GM12878 (cell line): ENCODE measurements around the gene S100A4. TPM values are rescaled to one million over a fixed set of nuclear protein-coding genes. Genes with fewer than 3 reads are reported as not detected.

ENCODE experiments used
- ATAC-seq: fragments of 200-7000 bp; cut with Tn5 transposase; 3 replicates; pipeline ENCODE4 v1.9.1; 2020; ENCODE audit warnings: mild to moderate bottlenecking, moderate library complexity
- BruUV-seq: library from RNA; stranded (reverse); fragments of 400-500 nt; replicated peaks from 2 replicates; lab custom pipeline; 2021; lab: Mats Ljungman, UMichigan
- CTCF ChIA-PET: fragments of 300-600 bp; sonication (Branson Sonifier 250); formaldehyde crosslinking; extraction: SDS; loops from one replicate; lab custom pipeline; 2021; ENCODE audit warnings: inconsistent platforms; lab: Yijun Ruan, JAX
- POLR2A ChIA-PET: fragments of 350-600 bp; formaldehyde crosslinking; extraction: SDS; loops from one replicate; lab custom pipeline; 2021; ENCODE audit warnings: inconsistent platforms; lab: Charles Lee
- RAD21 ChIA-PET: fragments of 300-600 bp; sonication (Branson Sonifier 250); formaldehyde crosslinking; loops from one replicate; lab custom pipeline; 2023; ENCODE audit warnings: antibody characterized with exemption; ENCODE audit not compliant: unreplicated experiment; lab: Charles Lee
- SMC1A ChIA-PET: fragments of 300-600 bp; sonication (Branson Sonifier 250); formaldehyde crosslinking; loops from one replicate; lab custom pipeline; 2023; ENCODE audit not compliant: unreplicated experiment, uncharacterized antibody; lab: Charles Lee
- DNase-seq: peaks from one replicate; pipeline ENCODE4 v3.0.0-alpha.2; 2011; ENCODE audit warnings: low read depth, low spot score
- FAIRE-seq: peaks from 3 replicates; lab custom pipeline; 2011; peaks lifted over from hg19 to GRCh38; lab: Jason Lieb, UNC
- H2AFZ ChIP-seq: 2 replicates; pipeline ENCODE4 v1.6.0; 2011; ENCODE audit warnings: low read depth, low read length, control low read depth; ENCODE audit not compliant: control insufficient read depth
- H3K27ac ChIP-seq: 2 replicates; pipeline ENCODE4 v1.5.1; 2011; ENCODE audit warnings: control low read depth; ENCODE audit not compliant: control insufficient read depth, insufficient read depth
- H3K27me3 ChIP-seq, 2 experiments: replicated peaks in 1 of 2; 2 replicates each; pipeline versions ENCODE4 v1.6.0 to v1.6.1; 2011; ENCODE audit warnings: low read length in 1 of 2; ENCODE audit not compliant: control insufficient read depth in 2 of 2, insufficient read depth in 2 of 2
- H3K36me3 ChIP-seq, 2 experiments: 2 replicates each; pipeline ENCODE4 v1.5.1; 2011; ENCODE audit warnings: low read length in 1 of 2; ENCODE audit not compliant: control insufficient read depth in 2 of 2, insufficient read depth in 2 of 2
- H3K4me1 ChIP-seq: 2 replicates; pipeline ENCODE4 v1.6.1; 2011; ENCODE audit warnings: mild to moderate bottlenecking, low read length, moderate library complexity, mixed read lengths; ENCODE audit not compliant: control insufficient read depth, insufficient read depth
- H3K4me2 ChIP-seq: 2 replicates; pipeline ENCODE4 v1.6.0; 2011; ENCODE audit warnings: control low read depth; ENCODE audit not compliant: control insufficient read depth, insufficient read depth
- H3K4me3 ChIP-seq: fragments of 200-600 bp; sonication (generic); 2 replicates; pipeline ENCODE4 v1.5.1; 2016
- H3K79me2 ChIP-seq: 2 replicates; pipeline ENCODE4 v1.6.0; 2011; ENCODE audit warnings: low read length; ENCODE audit not compliant: control insufficient read depth, insufficient read depth
- H3K9ac ChIP-seq: 2 replicates; pipeline ENCODE4 v1.8.0; 2011; ENCODE audit warnings: low read length, control low read depth, mixed read lengths; ENCODE audit not compliant: control insufficient read depth, insufficient read depth
- H3K9me3 ChIP-seq: replicated peaks from 3 replicates; pipeline ENCODE4 v1.5.1; 2011; ENCODE audit warnings: mild to moderate bottlenecking, low read length; ENCODE audit not compliant: control insufficient read depth, insufficient read depth
- H4K20me1 ChIP-seq: 2 replicates; pipeline ENCODE4 v1.6.0; 2011; ENCODE audit not compliant: control insufficient read depth, insufficient read depth
- EP300 ChIP-seq, 2 experiments: fragments of 150-350 bp in 1 of 2; IDR thresholded peaks; 2 replicates each; pipeline ENCODE4 v1.6.1; 2011 to 2012; ENCODE audit warnings: low read depth in 2 of 2, low read length in 2 of 2, borderline replicate concordance in 1 of 2, improper control_type of control experiment in 1 of 2, inconsistent platforms in 1 of 2; ENCODE audit not compliant: control insufficient read depth in 1 of 2
- HDGF ChIP-seq: fragments of 450-650 bp; IDR thresholded peaks from 2 replicates; pipeline ENCODE4 v1.6.1; 2016; ENCODE audit warnings: antibody characterized with exemption
- IKZF2 ChIP-seq, 2 experiments: fragments of 450-650 bp; IDR thresholded peaks; 2 replicates each; pipeline ENCODE4 v1.6.1; 2017; ENCODE audit warnings: mild to moderate bottlenecking in 2 of 2, moderate library complexity in 2 of 2
- MXI1 ChIP-seq: fragments of 150-350 bp; IDR thresholded peaks from 2 replicates; pipeline ENCODE4 v1.6.1; 2011; ENCODE audit warnings: low read depth, mild to moderate bottlenecking, inconsistent platforms, low read length, improper control_type of control experiment
- POLR2A ChIP-seq: IDR thresholded peaks from 2 replicates; pipeline ENCODE4 v1.6.1; 2011; ENCODE audit warnings: low read depth, mild to moderate bottlenecking, low read length
- ZNF24 ChIP-seq: fragments of 450-650 bp; IDR thresholded peaks from 2 replicates; pipeline ENCODE4 v1.6.1; 2017; ENCODE audit warnings: antibody characterized with exemption, mild to moderate bottlenecking
- ZNF687 ChIP-seq: fragments of 450-650 bp; IDR thresholded peaks from 2 replicates; pipeline ENCODE4 v1.6.1; 2017; ENCODE audit warnings: mild to moderate bottlenecking, moderate library complexity
- WGBS: methylation state at CpG from one replicate; pipeline ENCODE4 v1.1.6; 2016; ENCODE audit warnings: low lambda C conversion rate; ENCODE audit not compliant: insufficient replicate concordance, insufficient coverage; ENCODE audit errors: missing lambda C conversion rate; 5-methylcytosine and 5-hydroxymethylcytosine counted together
- in situ Hi-C: fragments of 300-500 bp; cut with MboI; formaldehyde crosslinking; loops from 9 replicates; pipeline ENCODE4 v1.14.3; 2018; ENCODE audit warnings: mixed read lengths
- intact Hi-C: fragments of 100-400 bp; cut with micrococcal nuclease; formaldehyde crosslinking; loops from one replicate; pipeline ENCODE4 v1.14.2; 2022; ENCODE audit not compliant: unreplicated experiment
- polyA plus RNA-seq, 11 experiments: library from polyadenylated mRNA; depleted of rRNA in 4 of 11; unstranded in 6 of 11; stranded (reverse) in 5 of 11; fragments of >200 nt; fragmentation: Nextera tagmentation in 4 of 11; fragmentation: Illumina TruSeq in 1 of 11; extraction: Ambion mirVana in 4 of 11; extraction: Trizol in 1 of 11; gene quantifications; 1 replicate in 1 of 11; 2 replicates in 10 of 11; pipeline versions ENCODE4 v1.2.1 to v1.2.3, GENCODE V29; 2011 to 2016; ENCODE audit warnings: inconsistent platforms in 2 of 11, missing spikeins in 2 of 11, low read depth in 1 of 11
- total RNA-seq, 4 experiments: library from RNA; depleted of rRNA in 3 of 4; stranded (reverse); fragments of >200 nt in 3 of 4; fragmentation: Illumina TruSeq in 1 of 4; extraction: Trizol in 1 of 4; gene quantifications; 2 replicates each; pipeline versions ENCODE4 v1.2.1 to v1.2.3, GENCODE V29; 2013 to 2021

The S100A4 gene
- total and polyA plus RNA-seq, 10 of the 15 experiments (the other 5 are each of a cell fraction or from before 2014, with no cell fraction given): 4.3 to 104 (median 27.3) TPM

GRCh38 chr1:153586347-153586746, 40.7 kb upstream of the S100A4 start:
- H4K20me1 ChIP-seq: no peaks in the 10 kb centered on the region
- BruUV-seq: no TSS peak
- in situ Hi-C loops (no loop called here), intact Hi-C loops (no loop called here)
- no peaks in the 10 kb centered on the region for H3K4me1 ChIP-seq
- no peaks in the 10 kb centered on the region for H3K27me3 ChIP-seq
- DNase-seq (no peak), FAIRE-seq (no peak), ATAC-seq (no peak)
- H3K27ac ChIP-seq: no peak overlapping the region
- ChIA-PET SMC1A (interaction anchor here (1.1 to 1.2 kb wide), 3 partner anchors 12 to 18 kb away, joined by 3 read pairs; no protein-coding TSS in a partner anchor), RAD21 (interaction anchor here (0.9 to 1.9 kb wide), 3 partner anchors 12 to 41 kb away, joined by 3 to 6 read pairs (median 6); partner anchors contain the start of gene S100A13), POLR2A (no interaction called here), CTCF (interaction anchor here (0.7 to 1.9 kb wide), 4 partner anchors 14 to 1599 kb away, joined by 4 to 5 read pairs (median 4); partner anchors contain the start of gene S100A13)
- H3K4me2 ChIP-seq: no peak overlapping the region
- H3K4me3 ChIP-seq: no peak overlapping the region
- H3K79me2 ChIP-seq: no peaks in the 10 kb centered on the region
- H3K9me3 ChIP-seq: no peaks in the 10 kb centered on the region
- H3K36me3 ChIP-seq: no peaks in the 10 kb centered on the region
- no peak overlapping the region for H2AFZ ChIP-seq
- no peak for TF ChIP-seq MXI1
- no peak for TF ChIP-seq IKZF2 (IDR thresholded peaks at IDR 0.05)
- no peak for TF ChIP-seq POLR2A
- TF ChIP-seq ZNF687: no peak
- no peak for TF ChIP-seq HDGF
- TF ChIP-seq ZNF24: no peak
- no peak for TF ChIP-seq EP300 (IDR thresholded peaks at IDR 0.05; ENCODE audit: borderline replicate concordance in 1 of 2, control insufficient read depth in 1 of 2, low read depth in 2 of 2, low read length in 2 of 2)
- 0% methylated on average over 1 of the region's 1 CpG for WGBS
- no peak overlapping the region for H3K9ac ChIP-seq
